CD4-positive, CD25-positive, alpha-beta regulatory T cell (primary cell): ENCODE data around the gene KPNB1. TPM values are rescaled to one million over a fixed set of nuclear protein-coding genes. Genes with fewer than 3 reads are reported as not detected.

Source experiments
- ATAC-seq, 2 donors: fragments of 150-1000 bp; cut with Tn5 transposase; one replicate each; pipeline ENCODE4 v1.10.0; 2021; ENCODE audit warnings: low read depth in 2 of 2, moderate number of reproducible peaks in 2 of 2, moderate library complexity in 1 of 2
- DNase-seq, 3 donors: peaks; one replicate each; pipeline versions ENCODE4 v3.0.0 to v3.0.0-alpha.2; 2012 to 2022; ENCODE audit warnings: mixed read lengths in 1 of 3
- H3K27ac ChIP-seq: one replicate; pipeline ENCODE4 v1.7.0; 2013; ENCODE audit warnings: mild to moderate bottlenecking, low read length; ENCODE audit not compliant: insufficient read depth, poor library complexity, severe bottlenecking
- H3K27me3 ChIP-seq: one replicate; pipeline ENCODE4 v1.7.0; 2013; ENCODE audit warnings: low read length; ENCODE audit not compliant: control insufficient read depth, insufficient read depth
- H3K36me3 ChIP-seq: one replicate; pipeline ENCODE4 v1.7.0; 2013; ENCODE audit warnings: mild to moderate bottlenecking, low read length, moderate library complexity; ENCODE audit not compliant: control insufficient read depth, insufficient read depth
- H3K4me1 ChIP-seq: 2 replicates; pipeline ENCODE4 v1.7.0; 2013; ENCODE audit warnings: mild to moderate bottlenecking, low read length; ENCODE audit not compliant: insufficient read depth, control insufficient read depth, poor library complexity, severe bottlenecking
- H3K4me3 ChIP-seq: one replicate; pipeline ENCODE4 v1.7.0; 2013; ENCODE audit warnings: low read depth, mild to moderate bottlenecking, low read length, moderate library complexity
- H3K9me3 ChIP-seq, 2 experiments: 1 replicate in 1 of 2; 2 replicates in 1 of 2; pipeline ENCODE4 v1.7.0; 2013; ENCODE audit warnings: low read length in 2 of 2, mild to moderate bottlenecking in 1 of 2, moderate library complexity in 1 of 2; ENCODE audit not compliant: control insufficient read depth in 2 of 2
- H3K27ac Mint-ChIP-seq, 3 donors: one replicate each; pipeline ENCODE4 v1.8.0; 2020 to 2022; ENCODE audit warnings: mild to moderate bottlenecking in 3 of 3, mixed read lengths in 3 of 3, moderate library complexity in 2 of 3
- H3K27me3 Mint-ChIP-seq: one replicate; pipeline ENCODE4 v1.8.0; 2022; ENCODE audit warnings: mild to moderate bottlenecking, mixed read lengths
- H3K36me3 Mint-ChIP-seq: one replicate; pipeline ENCODE4 v1.8.0; 2020; ENCODE audit warnings: mixed read lengths
- H3K4me1 Mint-ChIP-seq, 4 donors: one replicate each; pipeline ENCODE4 v1.8.0; 2020 to 2022; ENCODE audit warnings: mixed read lengths in 4 of 4, mild to moderate bottlenecking in 1 of 4
- H3K4me3 Mint-ChIP-seq, 4 donors: one replicate each; pipeline ENCODE4 v1.8.0; 2020 to 2022; ENCODE audit warnings: mild to moderate bottlenecking in 4 of 4, mixed read lengths in 4 of 4, moderate library complexity in 3 of 4
- H3K9me3 Mint-ChIP-seq, 7 donors: one replicate each; pipeline ENCODE4 v1.8.0; 2020 to 2022; ENCODE audit warnings: mixed read lengths in 7 of 7, mild to moderate bottlenecking in 3 of 7, moderate library complexity in 2 of 7
- polyA plus RNA-seq, 4 donors: library from polyadenylated mRNA; unstranded; fragments of 300-500 nt; fragmentation: Illumina TruSeq; gene quantifications; one replicate each; pipeline ENCODE4 v1.2.3, GENCODE V29; 2021
- total RNA-seq: library from RNA; stranded (reverse); gene quantifications from one replicate; pipeline ENCODE4 v1.2.3, GENCODE V29; 2022

KPNB1 gene
- total and polyA plus RNA-seq, 5 donors from 2014 or later = 20.4 to 242 (median 24.7) TPM

DNA sequence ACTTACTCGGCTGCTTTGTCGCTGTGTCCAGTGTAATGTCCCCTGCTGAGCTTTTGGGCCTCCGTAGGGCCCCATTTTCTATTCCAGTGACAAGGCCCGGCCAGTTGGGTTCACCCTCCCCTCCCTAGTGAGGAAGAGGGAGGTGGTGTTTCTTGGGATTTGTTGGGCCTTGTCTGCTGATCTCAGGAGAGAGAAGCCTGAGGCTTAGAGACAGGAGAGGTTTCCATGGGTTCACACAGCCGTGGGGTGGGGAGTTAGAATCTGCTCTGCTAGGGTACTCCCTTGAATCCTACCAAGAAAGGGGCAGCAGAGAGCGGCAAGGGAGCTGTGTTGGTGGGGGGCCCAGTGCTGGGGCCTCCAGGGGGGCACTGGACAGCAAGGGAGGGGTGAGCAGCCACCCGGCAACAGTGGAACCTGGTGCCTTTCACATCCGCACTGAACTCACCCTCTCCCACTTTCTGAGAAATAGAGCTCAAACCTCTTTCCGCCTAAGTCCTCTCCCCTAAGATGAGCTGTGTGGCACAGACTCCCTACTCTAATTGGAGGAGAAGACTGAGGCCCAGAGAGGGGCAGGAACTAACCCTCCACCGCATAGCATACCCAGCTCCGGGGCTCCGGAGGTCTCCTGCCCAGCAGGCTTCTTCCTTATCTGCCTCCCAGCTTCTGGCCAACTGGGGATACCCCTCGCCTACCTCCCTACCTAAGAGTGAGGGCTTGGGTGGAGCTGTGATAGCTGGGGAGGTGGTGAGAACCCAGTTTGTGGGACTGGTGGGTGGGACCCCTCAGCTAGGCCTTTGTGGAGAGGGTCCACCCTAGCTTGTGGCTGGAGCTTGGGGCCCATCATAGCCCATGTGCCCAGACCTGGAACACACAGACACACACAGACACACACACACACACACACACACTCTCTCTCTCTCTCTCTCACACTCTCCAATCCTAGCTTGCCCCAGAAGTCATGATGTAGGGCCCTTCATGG is 51.0 kb downstream of the KPNB1 start:
- H3K4me1 ChIP-seq = peaks cover 41% of the 10 kb centered on the region
- H3K4me3 Mint-ChIP-seq = peak overlapping the region in 3 of 4 donors; percentile 9 to 53 (median 41)
- no peaks in the 10 kb centered on the region for H3K27me3 ChIP-seq
- ATAC-seq (peak in 1 of 2 donors; percentile 43), DNase-seq (peak in 1 of 3 donors; percentile 68)
- H3K27me3 Mint-ChIP-seq = peaks cover 4% of the 10 kb centered on the region
- no peaks in the 10 kb centered on the region for H3K36me3 ChIP-seq
- no peaks in the 10 kb centered on the region for H3K9me3 ChIP-seq
- no peak overlapping the region for H3K4me3 ChIP-seq
- peak overlapping the region in 1 of 3 donors; percentile 10 for H3K27ac Mint-ChIP-seq
- H3K36me3 Mint-ChIP-seq = no peaks in the 10 kb centered on the region
- no peaks in the 10 kb centered on the region for H3K9me3 Mint-ChIP-seq
- peaks cover 6 to 56% (median 32%) of the 10 kb centered on the region in 4 donors for H3K4me1 Mint-ChIP-seq
- no peak overlapping the region for H3K27ac ChIP-seq

DNA sequence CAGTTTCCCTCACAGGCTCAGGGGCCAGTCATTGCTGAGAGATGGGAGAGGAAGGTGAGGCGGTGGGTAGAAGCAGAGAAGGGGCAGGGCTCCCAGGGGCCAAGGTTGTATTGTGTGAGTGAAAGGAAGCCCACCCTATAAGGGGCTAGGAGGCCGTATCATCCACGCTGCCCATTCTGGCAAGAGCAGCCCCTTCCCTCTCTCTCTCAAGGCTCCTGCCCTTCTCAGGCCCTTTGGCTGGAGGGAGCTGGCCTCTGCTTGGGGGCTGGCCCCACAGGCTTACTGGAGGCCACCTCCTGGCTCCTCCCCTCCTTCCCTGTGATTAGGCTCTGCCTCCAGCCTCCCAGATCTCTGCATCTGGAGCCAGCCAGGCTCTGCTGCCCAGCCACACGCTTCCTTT is 51.9 kb downstream of the KPNB1 start:
- ATAC-seq (no peak), DNase-seq (no peak)
- no peak overlapping the region for H3K27ac ChIP-seq
- H3K36me3 ChIP-seq = no peaks in the 10 kb centered on the region
- H3K27me3 ChIP-seq = no peaks in the 10 kb centered on the region
- H3K4me3 ChIP-seq = no peak overlapping the region
- no peaks in the 10 kb centered on the region for H3K27me3 Mint-ChIP-seq
- peaks cover 0 to under 1% (median 0%) of the 10 kb centered on the region in 7 donors for H3K9me3 Mint-ChIP-seq
- no peaks in the 10 kb centered on the region for H3K36me3 Mint-ChIP-seq
- H3K4me3 Mint-ChIP-seq = peak overlapping the region in 1 of 4 donors; percentile 9
- peaks cover 11 to 65% (median 38%) of the 10 kb centered on the region in 4 donors for H3K4me1 Mint-ChIP-seq
- H3K9me3 ChIP-seq = no peaks in the 10 kb centered on the region
- peaks cover 50% of the 10 kb centered on the region for H3K4me1 ChIP-seq
- peak overlapping the region in 1 of 3 donors; percentile 10 for H3K27ac Mint-ChIP-seq

DNA sequence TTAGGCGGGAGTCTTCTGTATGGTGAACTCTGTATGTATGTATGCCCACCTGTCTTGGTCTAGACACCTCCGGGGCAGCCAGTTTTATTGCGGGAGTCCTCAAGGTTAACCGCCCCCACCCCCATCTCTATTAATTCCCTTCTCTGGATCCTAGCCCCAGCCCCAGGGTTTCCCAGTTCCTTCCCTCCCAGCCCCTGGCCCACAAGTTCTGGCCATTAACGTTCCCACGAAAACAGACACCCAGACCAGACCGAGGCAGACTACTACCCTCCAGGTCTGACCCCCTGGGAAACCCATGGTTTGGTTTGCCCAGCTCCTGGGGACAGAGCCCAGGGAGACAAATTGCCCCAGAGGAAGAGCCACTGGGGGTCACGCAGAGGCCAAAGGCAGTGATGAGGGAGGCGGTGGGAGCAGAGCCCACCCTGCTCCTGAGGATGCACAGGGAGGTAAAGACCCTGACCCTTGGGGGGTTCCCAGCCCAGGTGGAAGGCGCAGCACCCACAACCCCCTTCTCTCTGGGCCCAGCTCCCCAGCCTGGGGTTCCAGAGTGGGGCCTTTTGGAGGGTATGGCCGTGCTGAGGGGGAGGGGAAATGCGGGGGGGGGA is 52.8 kb downstream of the KPNB1 start:
- H3K27ac Mint-ChIP-seq = peak overlapping the region in 2 of 3 donors; percentile 45 to 75
- peaks cover 0 to 1% (median 0%) of the 10 kb centered on the region in 7 donors for H3K9me3 Mint-ChIP-seq
- H3K4me1 Mint-ChIP-seq = peaks cover 13 to 68% (median 45%) of the 10 kb centered on the region in 4 donors
- Histone ChIP-seq H3K27me3 (no peaks in the 10 kb centered on the region), H3K4me3 (no peak overlapping the region), H3K4me1 (peaks cover 58% of the 10 kb centered on the region), H3K9me3 (no peaks in the 10 kb centered on the region), H3K27ac (no peak overlapping the region), H3K36me3 (no peaks in the 10 kb centered on the region)
- DNase-seq (no peak), ATAC-seq (no peak)
- H3K4me3 Mint-ChIP-seq = peak overlapping the region in 2 of 4 donors; percentile 22 to 69
- H3K36me3 Mint-ChIP-seq = no peaks in the 10 kb centered on the region
- H3K27me3 Mint-ChIP-seq = no peaks in the 10 kb centered on the region

DNA sequence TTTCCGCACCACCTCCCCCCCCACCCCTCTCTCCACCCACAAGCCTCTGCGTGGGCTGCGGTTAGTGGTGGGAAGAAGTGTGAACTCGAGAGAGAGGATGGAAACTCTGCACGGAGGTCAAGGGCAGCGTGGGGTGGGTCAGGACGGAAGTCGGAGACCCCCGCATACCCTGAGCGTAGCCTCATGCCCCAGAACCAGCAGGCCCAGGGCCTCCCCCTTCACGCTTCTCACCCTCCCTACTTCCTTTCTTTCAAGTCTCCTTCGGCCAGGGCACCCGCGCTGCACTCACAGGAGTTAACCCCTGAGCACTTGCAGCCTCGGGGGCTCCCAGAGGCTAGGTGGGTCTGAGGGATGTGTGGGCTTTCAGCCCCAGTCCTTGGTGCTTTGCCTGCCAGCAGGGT is 53.5 kb downstream of the KPNB1 start:
- no peaks in the 10 kb centered on the region for H3K27me3 ChIP-seq
- H3K27ac Mint-ChIP-seq = peak overlapping the region in 2 of 3 donors; percentile 61 to 85

DNA sequence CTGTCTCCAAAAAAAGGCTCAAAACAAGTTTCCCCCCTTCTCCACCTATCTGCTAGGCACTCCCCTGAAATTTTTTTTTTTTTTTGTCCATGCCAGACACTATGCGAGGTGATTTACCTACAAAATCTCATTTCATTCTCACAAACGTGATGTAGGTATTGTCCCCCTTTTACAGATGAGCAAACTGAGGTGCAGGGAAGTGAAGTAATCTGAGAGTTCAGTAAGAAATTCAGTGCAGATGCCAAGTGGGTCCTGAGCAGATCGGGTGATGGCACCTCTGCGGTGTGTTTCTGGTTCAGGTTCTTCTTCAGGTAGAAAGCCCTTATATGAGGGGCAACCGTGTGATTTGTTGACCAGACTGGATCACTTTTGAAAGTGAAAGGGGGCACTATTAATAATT is 54.0 kb downstream of the KPNB1 start:
- Histone ChIP-seq H3K4me3 (peak overlapping the region; percentile 18), H3K27me3 (no peaks in the 10 kb centered on the region), H3K4me1 (peaks cover 63% of the 10 kb centered on the region), H3K9me3 (no peaks in the 10 kb centered on the region), H3K36me3 (no peaks in the 10 kb centered on the region), H3K27ac (peak overlapping the region; percentile 33)
- DNase-seq (no peak), ATAC-seq (no peak)
- peak overlapping the region; percentile 41 to 78 (median 73) for H3K4me3 Mint-ChIP-seq
- no peaks in the 10 kb centered on the region for H3K27me3 Mint-ChIP-seq
- peak overlapping the region; percentile 61 to 85 (median 74) for H3K27ac Mint-ChIP-seq
- H3K36me3 Mint-ChIP-seq = no peaks in the 10 kb centered on the region
- H3K4me1 Mint-ChIP-seq = peaks cover 13 to 68% (median 47%) of the 10 kb centered on the region in 4 donors
- peaks cover 0 to 1% (median 0%) of the 10 kb centered on the region in 7 donors for H3K9me3 Mint-ChIP-seq

More for the DNA sequence above, 53.5 kb downstream of the KPNB1 start:
- Histone ChIP-seq H3K36me3 (no peaks in the 10 kb centered on the region), H3K4me1 (peaks cover 63% of the 10 kb centered on the region), H3K27ac (peak overlapping the region; percentile 33), H3K4me3 (peak overlapping the region; percentile 37), H3K9me3 (no peaks in the 10 kb centered on the region)
- Mint-ChIP-seq H3K4me1 (peaks cover 13 to 69% (median 47%) of the 10 kb centered on the region in 4 donors), H3K36me3 (no peaks in the 10 kb centered on the region), H3K9me3 (peaks cover 0 to 1% (median 0%) of the 10 kb centered on the region in 7 donors), H3K4me3 (peak overlapping the region; percentile 41 to 78 (median 64)), H3K27me3 (no peaks in the 10 kb centered on the region)
- ATAC-seq = peak; percentile 10 to 15
- DNase-seq = peak in 2 of 3 donors; percentile 43 to 66

DNA sequence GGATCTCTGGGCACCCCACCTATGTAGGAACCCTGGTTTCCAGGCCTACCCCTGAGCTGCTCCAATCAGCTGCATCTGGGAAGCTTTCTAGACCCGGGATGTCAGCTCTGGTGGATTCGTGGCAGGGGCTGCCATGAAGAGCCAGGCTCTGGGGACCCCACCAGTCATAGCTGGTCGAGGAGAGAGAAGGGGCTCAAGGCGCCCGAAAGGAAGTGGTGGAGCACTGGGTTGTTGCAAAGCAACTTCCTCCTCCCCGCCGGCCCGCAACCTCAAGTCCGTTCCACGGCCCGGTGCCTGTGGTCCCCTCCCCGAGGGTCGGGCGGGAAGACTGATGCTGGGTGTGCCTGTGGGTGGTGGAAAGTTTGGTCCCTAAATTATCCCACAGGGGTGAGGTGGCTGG is 54.4 kb downstream of the KPNB1 start:
- DNase-seq = no peak
- Histone ChIP-seq H3K27me3 (no peaks in the 10 kb centered on the region), H3K9me3 (no peaks in the 10 kb centered on the region), H3K27ac (no peak overlapping the region), H3K4me1 (peaks cover 63% of the 10 kb centered on the region), H3K4me3 (no peak overlapping the region), H3K36me3 (no peaks in the 10 kb centered on the region)
- Mint-ChIP-seq H3K36me3 (no peaks in the 10 kb centered on the region), H3K27me3 (no peaks in the 10 kb centered on the region), H3K9me3 (peaks cover 0 to 1% (median 0%) of the 10 kb centered on the region in 7 donors), H3K4me3 (peak overlapping the region in 3 of 4 donors; percentile 41 to 78 (median 73)), H3K27ac (peak overlapping the region; percentile 61 to 85 (median 76)), H3K4me1 (peaks cover 13 to 64% (median 46%) of the 10 kb centered on the region in 4 donors)
- ATAC-seq = no peak

DNA sequence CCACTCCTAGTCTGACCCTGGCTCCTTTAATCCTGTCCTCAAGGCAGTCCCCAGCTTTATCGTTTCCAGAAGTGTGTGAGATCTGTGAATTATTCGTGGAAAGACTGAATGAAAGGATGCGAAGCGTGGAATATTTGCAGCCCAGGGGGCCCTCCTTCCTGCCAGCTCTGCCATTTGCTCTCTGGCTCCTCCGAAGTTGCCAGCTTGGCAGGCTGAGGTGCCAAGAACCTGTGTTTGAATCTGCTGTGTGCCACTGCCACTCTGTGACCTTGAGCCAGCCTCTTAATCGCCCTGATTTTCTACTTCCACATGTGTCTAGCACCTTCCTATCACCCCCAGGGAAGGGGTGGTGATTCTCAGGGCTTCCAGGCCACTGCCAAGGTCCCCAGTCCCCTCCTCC is 55.0 kb downstream of the KPNB1 start:
- H3K4me1 Mint-ChIP-seq = peaks cover 13 to 64% (median 46%) of the 10 kb centered on the region in 4 donors
- DNase-seq = no peak
- no peaks in the 10 kb centered on the region for H3K9me3 ChIP-seq
- H3K27ac ChIP-seq = no peak overlapping the region
- H3K4me3 ChIP-seq = no peak overlapping the region
- ATAC-seq = no peak
- peak overlapping the region in 2 of 3 donors; percentile 61 to 92 for H3K27ac Mint-ChIP-seq
- no peaks in the 10 kb centered on the region for H3K27me3 ChIP-seq
- H3K36me3 Mint-ChIP-seq = peaks cover 2% of the 10 kb centered on the region
- H3K27me3 Mint-ChIP-seq = no peaks in the 10 kb centered on the region
- H3K4me3 Mint-ChIP-seq = peak overlapping the region; percentile 40 to 72 (median 56)
- H3K36me3 ChIP-seq = no peaks in the 10 kb centered on the region
- H3K9me3 Mint-ChIP-seq = peaks cover 0 to 1% (median 0%) of the 10 kb centered on the region in 7 donors
- H3K4me1 ChIP-seq = peaks cover 63% of the 10 kb centered on the region
